NCI-H187 treated with DMSO at 0.1 percent for 48 hours (cell line): ENCODE measurements around the gene DHX58.
"Not testable (repeated sequence)": the region's sequence is repeated elsewhere in the genome, so short reads cannot be mapped to it uniquely, and the experiment has no call there.

Source experiments
- DNase-seq: peaks from one replicate; lab custom pipeline; 2025; lab: John Stamatoyannopoulos, UW

Gene DHX58

DNA sequence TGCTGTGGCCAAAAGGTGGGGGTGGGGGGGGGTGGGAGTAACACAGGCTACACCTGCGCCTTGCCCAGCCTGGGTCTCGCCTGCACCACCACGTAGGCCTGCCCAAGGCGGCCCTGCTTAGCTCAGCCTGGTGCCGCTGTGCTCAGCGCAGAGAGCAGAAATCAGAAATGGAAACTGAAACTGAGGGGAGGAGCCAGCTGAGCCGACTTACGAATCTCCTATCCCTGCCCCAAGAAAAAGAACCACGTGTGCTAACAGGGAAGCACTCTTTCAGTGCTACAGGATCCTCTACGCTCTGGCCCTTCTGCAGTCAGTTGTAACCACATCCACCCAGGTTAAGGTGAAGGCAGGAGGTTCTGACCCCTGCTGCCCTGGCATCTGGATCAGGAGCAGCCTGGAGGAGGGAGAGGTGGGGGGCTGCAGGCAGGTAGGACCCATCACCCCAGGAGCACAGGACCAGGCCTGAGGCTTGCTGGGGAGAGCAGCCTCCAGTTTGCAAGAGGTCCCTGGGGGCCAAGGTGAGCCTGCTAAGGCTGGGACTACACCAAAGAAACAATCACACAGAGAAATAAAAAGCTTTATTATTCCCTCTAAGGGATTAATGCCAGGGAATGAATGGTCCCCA lies at the start of gene DHX58:
Gene DHX58 (minus strand): TSS at position 163 of the 625 bp plus-strand sequence. CDS start 822 bp downstream, outside the sequence.
- DNase-seq = peak; percentile 53

DNA sequence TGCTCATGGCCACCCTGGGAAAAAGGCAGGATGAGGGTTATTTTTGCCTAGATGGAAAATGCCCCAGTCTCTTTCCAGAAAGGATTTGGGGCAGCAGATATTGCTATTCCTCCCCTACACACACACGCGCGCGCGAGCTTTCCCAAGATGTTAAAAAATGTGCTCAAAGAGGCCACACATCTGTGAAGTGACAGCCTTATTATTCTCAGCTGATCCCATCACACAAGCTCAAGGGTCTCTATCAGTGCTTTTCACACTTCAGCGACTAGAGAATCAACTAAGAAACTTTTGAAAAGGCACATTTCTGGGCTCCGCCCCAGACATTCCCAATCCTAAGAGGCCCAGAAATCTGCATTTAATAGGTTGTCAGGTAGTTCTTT lies 48.0 kb upstream of the DHX58 start:
- no peak for DNase-seq

DNA sequence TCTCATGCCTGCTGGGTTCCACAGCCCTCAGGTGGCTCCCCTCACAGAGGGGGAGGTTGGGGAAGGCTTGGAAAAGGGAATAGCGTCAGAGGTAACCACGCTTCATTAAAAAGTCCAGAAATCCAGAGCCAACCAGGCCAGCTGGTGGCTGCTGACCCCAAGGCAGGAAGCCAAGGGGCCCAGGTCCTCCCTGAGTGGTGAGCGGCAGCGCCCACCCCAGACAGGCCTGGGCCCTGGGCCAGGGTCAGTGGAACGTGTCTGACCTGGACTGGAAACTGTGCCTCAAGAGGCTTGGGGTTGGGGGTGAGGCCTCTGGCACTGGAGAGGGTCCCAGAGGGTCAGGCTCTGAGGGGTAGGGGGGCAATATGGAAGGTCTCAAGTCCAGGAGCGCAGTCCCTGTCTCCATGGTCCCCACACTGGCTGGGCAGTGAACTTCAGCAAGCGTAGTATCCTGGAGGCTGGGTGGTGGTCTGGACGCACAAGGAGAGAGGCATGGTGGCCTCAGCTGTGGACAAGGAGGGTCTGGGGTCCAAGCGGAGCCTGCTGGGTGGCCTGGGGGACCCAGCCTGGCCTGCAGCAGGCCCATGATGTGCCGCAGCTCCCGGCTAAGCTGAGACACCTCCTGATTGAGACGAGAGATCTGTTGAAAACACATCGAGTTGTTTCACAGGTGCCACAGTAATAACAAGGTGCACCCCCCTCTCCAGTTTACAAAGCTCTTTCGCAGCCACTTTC lies 47.4 kb upstream of the DHX58 start:
- no peak for DNase-seq

DNA sequence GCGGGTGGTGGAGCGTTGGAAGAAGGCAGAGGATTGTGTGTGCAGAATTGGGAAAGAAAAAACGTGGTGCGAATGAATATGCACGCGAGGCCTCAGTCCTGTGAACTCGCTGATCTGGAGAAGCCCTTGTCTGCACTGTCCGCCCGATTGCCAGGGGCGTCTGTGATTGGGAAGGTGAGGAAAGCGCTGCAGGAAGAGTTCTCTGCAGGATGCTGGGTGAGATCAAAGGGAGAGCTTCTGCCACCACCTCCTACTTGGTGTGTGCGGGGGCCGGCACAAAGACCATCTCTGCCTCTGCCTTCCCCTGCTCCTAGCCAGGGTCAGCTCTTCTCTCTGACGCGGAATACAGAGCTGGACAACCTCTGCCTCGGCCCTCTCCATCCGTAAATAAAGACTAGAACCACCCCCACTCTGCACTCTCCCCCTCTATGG lies 43.1 kb upstream of the DHX58 start:
- DNase-seq = no peak

DNA sequence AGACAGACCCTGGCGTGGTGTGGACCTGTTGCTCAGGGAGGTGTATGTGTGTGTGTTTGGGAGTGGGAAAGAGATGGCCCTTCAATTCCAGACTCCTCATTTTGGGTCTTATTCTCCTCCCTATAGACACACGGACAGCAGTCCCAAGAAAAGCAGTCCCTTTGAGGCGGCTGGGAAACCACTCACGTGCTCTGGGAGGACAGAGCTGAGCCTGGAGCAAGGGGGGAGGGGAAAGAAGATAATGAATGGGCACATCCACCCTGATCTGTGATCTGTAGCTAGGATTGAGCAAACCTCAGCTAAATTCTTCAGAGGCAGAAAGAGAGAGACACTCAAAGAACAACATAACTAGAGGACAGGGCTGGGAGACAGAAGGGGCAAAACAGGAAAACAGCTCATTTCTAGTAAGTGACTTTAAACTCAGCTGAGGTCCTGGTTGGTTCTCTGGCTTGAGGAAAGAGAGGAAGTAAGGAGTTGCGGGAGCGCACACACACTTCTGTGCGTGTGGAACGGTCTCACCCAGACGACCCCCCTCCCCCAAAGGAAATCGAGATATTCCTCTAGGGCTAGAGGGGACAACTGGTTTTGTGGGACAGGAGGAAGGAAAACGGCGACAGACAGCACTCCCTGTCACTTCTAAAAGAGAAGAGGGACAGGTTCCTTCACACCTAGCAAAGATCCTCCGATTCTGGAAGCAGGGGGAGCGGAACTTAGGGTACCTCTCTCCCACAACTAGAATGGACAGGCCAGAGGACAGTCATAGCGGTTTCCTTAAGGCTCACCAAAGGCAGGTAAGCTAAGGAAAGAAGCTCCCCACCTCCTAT lies 41.6 kb upstream of the DHX58 start:
- DNase-seq = no peak

DNA sequence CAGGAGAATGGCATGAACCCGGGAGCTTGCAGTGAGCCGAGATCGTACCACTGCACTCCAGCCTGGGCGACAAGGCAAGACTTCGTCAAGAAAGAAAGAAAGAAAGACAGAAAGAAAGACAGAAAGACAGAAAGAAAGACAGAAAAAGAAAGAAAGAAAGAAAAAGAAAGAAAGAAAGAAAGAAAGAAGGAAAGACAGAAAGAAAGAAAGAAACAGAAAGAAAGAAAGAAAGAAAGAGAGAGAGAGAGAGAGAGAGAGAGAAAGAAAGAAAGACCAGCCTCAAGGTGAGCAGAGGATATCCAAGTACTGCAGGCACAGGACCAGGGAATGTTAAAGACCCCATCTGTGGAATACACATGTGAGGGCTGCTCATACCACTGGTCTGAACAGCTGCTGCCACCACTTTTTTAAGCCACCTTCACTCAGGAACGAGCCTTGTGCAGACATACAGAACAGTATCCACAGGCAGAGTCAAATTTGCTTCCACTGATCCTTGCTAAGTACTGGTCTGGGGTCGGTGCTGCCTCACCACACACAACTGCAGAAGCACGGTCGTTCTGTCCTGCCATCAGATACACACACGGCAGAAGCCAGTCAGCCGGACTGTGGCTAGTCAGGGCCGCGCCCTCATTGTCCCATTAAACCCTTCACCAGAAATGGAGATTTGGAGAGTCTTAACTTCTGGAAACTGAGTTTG lies 34.5 kb upstream of the DHX58 start:
- no peak for DNase-seq

DNA sequence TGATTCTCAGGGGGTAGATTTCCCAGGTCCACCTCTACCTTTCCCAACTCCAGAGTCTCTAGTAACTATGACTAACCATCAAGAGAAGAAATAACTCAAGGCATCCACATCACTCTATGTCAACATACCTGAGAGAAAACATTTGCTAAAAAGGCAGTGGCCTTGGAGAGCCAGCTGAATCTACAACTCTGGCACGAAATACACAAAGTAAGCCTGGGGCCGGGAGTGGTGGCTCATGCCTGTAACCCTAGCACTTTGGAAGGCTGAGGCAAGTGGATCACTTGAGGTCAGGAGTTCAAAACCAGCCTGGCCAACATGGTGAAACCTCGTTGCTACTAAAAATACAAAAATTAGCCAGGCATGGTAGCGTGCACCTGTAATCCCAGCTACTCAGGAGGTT lies 30.6 kb upstream of the DHX58 start:
- not testable (repeated sequence) for DNase-seq

DNA sequence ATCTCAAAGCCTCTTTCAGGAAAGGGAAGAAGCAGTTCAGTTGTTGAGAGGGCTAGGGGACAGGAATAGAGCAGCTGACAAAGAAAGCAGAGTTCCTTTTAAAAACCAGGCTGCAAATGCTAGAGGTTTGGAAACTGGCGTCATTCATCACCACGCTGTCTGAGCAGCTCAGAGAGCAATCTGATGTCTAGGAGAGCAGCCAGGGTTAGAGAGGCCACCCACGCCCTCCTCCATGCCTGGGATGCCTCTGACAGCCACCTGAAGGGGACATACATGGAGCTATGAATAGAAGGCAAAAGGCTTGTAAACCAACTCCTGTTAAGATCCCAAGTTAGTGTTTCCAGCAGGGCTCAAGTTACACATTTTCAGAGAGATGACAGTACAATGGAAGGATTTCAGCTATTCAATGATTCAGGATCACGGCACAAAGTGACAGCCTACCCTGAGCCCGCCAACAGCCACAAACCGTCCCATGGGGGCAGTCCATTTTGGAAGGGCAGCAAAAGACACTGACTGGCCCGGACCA lies 29.9 kb upstream of the DHX58 start:
- no peak for DNase-seq

DNA sequence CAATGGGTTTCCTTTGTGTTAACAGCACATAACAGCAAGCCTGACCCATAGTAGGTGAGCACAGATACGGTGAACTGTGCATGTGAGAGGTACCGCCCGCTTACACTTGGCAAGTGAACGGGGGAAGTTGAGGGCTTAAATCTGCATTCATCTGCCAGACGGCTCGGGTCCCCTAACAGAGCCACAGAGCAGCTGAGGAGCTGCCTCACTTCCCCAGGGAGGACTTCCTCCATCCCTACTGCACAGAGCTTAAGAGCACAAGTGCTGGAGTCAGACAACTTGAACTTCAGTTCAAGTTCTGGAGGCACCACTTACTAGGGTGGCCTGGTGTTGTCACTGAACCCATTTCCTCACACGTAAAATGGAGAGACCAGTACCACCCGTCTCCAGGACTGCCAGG lies 28.9 kb upstream of the DHX58 start:
- no peak for DNase-seq

DNA sequence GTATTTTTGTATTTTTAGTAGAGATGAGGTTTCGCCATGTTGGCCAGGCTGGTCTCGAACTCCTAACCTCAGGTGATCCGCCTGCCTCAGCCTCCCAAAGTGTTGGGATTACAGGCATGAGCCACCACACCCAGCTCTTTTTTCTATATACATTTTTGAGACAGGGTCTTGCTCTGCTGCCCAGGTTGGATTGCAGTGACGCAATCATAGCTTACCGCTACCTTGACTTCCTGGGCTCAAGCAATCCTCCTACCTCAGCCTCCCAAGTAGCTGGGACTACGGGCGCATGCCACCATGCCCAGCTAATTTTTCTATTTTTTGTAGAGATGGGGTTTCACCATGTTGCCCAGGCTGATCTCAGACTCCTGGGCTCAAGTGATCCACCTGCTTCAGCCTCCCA lies 28.2 kb upstream of the DHX58 start:
- DNase-seq = not testable (repeated sequence)

DNA sequence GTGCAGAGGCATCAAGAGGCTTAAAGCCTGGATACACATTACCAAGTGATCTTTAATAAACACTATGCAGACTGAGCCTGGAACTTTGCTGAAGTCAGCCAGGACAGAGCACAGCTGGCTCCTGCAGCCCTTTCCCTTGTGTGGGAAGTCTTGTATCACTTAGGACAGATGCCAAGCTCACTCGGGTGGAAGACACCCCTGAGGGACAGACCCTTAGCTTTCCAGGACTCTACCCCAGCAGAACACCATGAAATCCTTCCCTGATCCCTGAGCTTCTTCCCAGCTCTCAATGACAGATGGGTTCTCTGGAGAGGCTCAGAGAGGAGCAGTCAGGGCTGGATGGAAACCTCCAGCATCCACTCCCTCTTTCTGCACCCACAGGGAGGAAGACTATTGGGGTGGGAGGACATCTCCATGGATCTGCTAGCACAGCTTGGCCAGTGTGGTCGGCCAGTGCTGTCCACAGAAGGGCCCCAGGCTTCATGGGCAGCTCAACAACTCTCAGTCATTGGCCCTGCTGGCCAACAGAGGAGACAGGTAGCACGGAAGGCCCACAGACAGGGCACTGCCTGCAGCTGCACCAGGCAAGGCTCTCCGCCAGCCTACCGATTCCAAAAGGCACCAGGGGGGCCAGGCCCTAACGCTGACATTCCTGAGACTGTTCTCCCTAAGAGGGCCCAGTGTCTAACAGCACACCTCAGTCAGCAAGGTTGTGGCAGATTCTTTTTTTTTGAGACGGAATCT lies 26.4 kb upstream of the DHX58 start:
- DNase-seq = no peak

DNA sequence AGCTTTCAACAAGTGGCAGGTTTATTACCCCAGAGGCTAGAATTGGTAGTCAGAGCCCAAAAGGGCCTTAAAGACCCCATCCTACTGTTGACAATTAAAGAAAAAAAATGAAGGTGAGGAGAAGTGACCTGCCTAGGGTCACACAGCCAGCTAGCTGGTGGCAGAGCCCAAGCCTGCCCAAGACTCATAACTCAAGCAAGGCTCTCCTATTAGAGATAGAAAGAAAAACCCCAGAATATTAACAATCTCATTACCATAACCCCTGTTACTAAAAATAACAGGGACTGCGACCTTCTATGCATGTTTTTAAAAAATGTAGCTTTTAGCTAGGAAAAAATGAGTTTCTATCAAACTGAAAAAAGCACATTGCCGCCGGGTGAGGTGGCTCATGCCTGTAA lies 24.1 kb upstream of the DHX58 start:
- DNase-seq = no peak

DNA sequence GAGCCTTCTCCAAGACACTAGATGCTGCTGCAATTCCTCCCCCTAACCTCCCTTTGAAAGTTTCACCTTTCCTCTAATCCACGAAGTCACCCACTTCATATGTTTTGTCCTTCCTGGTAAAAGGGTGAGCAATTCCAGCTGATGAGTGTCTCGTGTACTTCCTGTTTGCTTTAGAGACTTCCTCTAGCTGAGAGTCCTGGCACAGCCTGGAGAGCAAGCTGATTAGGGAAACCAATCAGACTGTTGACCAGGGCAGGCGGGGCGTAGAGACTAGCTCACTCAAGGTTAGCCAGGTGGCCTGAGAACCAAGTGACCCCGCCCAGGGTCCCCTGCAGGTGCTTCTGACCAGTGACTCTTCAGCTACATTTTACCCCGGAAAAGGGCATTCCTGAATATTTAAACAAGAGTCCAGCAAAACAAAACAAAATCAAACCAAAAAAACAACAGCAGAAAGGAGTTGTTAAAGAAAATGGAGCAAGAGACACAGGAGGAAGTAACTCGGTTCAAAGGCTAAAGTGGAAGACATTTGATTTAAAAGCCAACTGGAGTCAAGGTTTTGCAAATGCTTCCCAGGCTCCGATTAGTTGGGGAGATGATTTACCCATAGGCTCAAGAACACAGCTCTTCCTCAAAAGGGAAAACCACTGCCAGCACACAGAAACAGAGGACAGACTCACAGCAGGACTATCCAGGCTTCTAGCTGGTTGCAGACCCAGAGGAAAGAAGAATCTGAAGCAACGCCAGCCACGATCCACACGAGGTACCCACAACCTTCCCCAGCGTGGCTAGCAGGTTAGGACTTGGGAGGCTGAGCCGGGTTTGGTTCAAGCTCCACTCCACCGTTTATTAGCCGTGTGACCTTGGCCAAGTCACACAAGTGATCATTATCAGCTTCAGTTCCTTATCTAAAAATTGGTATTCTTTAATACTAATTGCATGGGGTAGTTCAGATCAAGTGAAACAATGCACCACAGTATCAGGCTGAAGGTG lies 23.4 kb upstream of the DHX58 start:
- DNase-seq = no peak

DNA sequence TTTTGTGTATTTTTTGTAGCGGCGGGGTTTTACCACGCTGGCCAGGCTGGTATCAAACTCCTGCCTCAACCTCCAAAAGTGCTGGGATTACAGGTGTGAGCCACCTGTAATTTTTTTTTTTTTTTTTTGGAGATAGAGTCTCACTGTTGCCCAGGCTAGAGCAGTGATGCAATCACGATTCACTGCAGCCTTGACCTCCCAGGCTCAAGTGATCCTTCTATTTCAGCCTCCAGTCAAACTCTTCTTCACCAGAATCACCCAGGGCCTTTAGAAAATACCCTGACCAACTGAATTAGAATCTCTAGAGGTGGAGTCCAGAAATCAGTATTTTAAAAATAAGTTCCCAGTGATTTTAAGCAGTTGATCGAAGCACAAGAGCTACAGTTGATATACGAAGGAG lies 22.6 kb upstream of the DHX58 start:
- no peak for DNase-seq

DNA sequence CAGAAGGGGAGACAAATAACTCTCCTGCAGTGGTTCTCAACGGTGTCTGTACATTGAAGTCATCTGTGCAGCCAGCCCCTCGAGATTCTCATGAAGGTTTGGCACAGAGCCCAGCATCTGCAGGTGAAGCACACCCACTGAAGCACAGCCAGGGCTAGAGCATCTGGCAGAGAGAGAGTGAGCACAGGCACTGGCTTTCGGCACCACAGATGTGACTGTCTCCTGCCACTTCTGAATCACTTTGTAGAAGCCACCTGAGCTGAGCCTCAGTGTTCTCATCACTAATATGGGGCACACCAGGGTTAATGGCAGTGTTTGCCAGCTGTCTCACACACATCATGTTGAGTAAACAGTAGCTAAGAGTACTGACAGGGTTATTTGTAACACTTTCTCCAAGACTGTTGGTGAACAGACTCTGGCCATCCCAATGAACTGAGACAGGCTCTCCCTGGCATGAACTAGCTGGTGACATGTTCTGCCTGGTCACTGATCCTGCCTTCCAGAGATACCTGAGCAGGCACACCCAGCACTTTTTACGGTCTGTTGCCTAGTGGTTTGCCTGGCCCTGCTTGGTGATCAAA lies 21.0 kb upstream of the DHX58 start:
- DNase-seq = peak; percentile 65

DNA sequence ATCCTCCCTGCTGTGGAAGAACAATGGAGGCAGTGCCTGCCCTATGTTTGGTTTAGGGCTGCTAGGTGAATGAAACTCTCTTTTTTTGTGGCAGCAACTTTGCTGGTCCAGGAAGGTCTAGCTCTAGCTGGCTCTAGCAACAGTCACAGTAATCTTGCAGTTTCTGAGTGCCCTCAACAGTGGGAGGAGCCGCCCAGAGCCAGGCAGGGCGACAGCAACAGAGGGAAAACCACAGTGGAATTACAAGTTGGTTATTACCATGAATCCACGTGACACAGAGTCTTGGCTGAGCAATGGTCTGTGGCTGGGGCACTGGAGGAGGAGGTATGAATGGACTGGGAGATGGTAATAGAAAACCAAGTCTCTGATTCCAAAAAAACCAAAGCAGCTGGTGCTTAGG lies 20.4 kb upstream of the DHX58 start:
- peak; percentile 65 for DNase-seq

DNA sequence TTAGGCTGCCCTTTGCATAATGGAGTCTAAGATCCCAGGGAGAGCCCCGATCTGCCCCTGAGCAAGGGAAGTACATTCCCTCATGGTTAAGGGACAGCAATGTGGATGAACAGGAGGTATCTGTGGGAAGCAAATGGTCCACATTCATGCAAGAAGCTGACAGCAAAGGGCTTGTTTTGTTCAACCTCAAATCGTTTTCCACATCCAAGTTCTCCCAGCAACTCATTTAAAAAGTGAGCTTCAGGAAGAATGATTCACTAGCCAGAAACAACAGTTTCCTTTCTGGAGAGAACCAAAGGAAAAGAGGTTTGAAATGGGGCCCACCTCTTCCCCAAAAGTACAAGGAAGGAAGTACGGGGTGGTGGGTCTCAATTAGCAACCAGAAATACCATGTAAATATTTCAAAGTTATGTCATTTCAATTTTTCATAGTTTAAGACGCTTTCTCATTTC lies 19.5 kb upstream of the DHX58 start:
- no peak for DNase-seq

DNA sequence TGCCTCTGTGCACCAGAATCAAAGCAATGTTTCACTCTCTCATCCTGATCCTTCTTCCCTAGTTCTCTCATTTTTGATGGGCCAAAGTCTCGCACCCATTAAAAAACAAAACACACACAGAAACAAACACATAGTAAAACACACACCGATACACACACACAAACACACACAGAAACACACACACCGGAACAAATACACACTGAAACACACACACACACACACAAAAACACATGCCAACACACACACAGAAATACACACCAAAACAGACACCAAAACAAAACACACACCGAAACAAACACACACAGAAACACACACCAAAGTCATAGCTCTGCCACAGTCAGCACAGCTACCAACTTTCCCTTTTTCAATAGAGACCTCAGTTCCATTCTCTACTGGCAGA lies 18.7 kb upstream of the DHX58 start:
- DNase-seq = no peak

DNA sequence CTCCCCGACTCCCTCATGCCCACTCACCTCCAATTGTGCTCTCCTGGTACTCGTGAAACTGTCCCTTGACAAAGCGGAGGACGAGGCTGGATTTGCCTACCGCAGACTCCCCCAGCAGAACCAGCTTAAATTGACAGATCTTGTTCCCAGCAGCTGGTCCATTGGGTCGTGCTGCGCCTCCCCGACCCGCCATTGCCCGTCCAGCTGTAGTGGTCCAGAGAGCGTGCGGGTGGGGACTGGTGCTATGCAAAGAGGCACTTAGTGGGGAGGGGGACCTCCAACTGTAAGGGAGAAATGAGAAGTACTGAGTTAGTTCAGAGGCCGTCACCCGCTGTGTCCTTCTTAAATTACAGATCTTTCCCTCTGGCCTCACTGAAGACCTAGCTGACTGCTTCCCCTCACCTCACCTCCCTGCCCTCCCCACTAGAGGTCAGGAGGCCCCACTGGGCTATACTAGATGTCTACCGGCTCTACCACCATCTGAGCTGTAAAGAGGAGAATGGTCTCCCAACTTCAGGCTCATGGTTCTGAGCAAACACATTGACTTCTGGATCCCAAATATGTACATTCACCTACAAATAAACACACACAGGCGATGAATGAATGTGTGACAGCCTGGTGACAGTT lies 17.9 kb upstream of the DHX58 start:
- DNase-seq = no peak
